ENCODE data around the gene ATP6AP2. TPM values are rescaled to one million over a fixed set of nuclear protein-coding genes. Genes with fewer than 3 reads are reported as not detected.

Gene ATP6AP2
- total RNA-seq, 1 experiment from 2014 or later = 67.5 TPM

DNA sequence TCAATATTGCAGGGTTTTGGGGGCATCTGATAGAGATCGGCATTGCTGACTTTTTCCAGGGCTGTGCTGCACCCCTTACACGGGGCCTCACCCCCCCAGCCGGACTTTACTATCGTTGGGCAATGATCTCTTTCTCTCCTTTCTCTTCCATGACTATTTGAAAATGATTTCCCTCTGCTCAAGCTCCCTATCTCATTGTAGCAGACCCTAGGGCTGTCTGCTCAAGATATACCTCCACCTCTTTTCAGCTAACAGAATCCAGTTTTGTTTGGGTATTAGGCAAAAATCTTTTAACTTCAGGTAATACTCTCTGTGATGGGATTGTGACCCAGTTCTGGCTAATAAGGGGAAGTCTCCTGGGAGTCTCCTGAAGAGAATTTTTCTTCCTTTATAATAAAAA lies 43.5 kb upstream of the ATP6AP2 start:
- H3K27me3 Mint-ChIP-seq (ENCODE audit: low read depth) = peaks cover 10% of the 10 kb centered on the region
- H3K27ac Mint-ChIP-seq = no peak overlapping the region

More for the DNA sequence above, 43.5 kb upstream of the ATP6AP2 start:
- Histone ChIP-seq H4K5ac (ENCODE audit: insufficient read length, low read depth, low read length) (no peak overlapping the region), H3K4me1 (ENCODE audit: insufficient read depth, low read length) (peaks cover 5% of the 10 kb centered on the region; the same call in 1 of the 2 replicates), H3K4me2 (ENCODE audit: insufficient read depth, insufficient read length, low read length) (no peak overlapping the region), H2BK20ac (ENCODE audit: low read depth, low read length, poor library complexity, severe bottlenecking) (no peak overlapping the region), H3K23me2 (ENCODE audit: insufficient read length, low read depth, low read length, poor library complexity, severe bottlenecking) (no peaks in the 10 kb centered on the region), H4K91ac (ENCODE audit: insufficient read length, low read depth, low read length) (no peak overlapping the region), H2AK5ac (ENCODE audit: insufficient read length, low read length) (no peak overlapping the region), H3K27ac (ENCODE audit: insufficient read length, low read depth, low read length) (no peak overlapping the region), H3T11ph (ENCODE audit: low read length) (no peak overlapping the region), H3K56ac (ENCODE audit: insufficient read length, low read depth, low read length) (no peak overlapping the region), H3K9me3 (ENCODE audit: control insufficient read depth, low read depth, low read length) (no peaks in the 10 kb centered on the region), H3K18ac (ENCODE audit: insufficient read length, low read depth, low read length) (no peak overlapping the region), H3K9ac (ENCODE audit: extremely low read depth, insufficient read length, low read length) (no peak overlapping the region), H3K23ac (ENCODE audit: insufficient read length, low read depth, low read length) (no peak overlapping the region), H3K4ac (ENCODE audit: low read depth, low read length) (no peak overlapping the region), H2BK15ac (ENCODE audit: low read depth, low read length) (no peak overlapping the region), H2BK5ac (ENCODE audit: insufficient read length, low read length) (no peak overlapping the region), H3K14ac (ENCODE audit: insufficient read depth, low read length) (no peak overlapping the region), H2BK12ac (ENCODE audit: insufficient read length, low read depth, low read length) (no peak overlapping the region), H2AFZ (ENCODE audit: low read length) (no peak overlapping the region), H4K8ac (replicated peaks; ENCODE audit: insufficient read length, low read depth, low read length) (no peak overlapping the region), H4K20me1 (ENCODE audit: control insufficient read depth, insufficient read depth, insufficient read length) (no peaks in the 10 kb centered on the region), H3K27me3 (ENCODE audit: insufficient read depth, low read length) (no peaks in the 10 kb centered on the region), H3K79me2 (ENCODE audit: insufficient read depth, low read length) (no peaks in the 10 kb centered on the region), H3K79me1 (ENCODE audit: insufficient read depth, low read depth, low read length, poor library complexity, severe bottlenecking) (no peaks in the 10 kb centered on the region), H2BK120ac (ENCODE audit: low read depth, low read length, poor library complexity, severe bottlenecking) (no peak overlapping the region)
- peaks cover 72 to 76% of the 10 kb centered on the region in 2 experiments for H3K9me3 Mint-ChIP-seq
- WGBS (ENCODE audit: extremely low coverage, insufficient read length, low lambda C conversion rate) = no CpG with 5 or more reads among the region's 4 CpGs
- no peak for DNase-seq
- TF ChIP-seq, protein P1, sequence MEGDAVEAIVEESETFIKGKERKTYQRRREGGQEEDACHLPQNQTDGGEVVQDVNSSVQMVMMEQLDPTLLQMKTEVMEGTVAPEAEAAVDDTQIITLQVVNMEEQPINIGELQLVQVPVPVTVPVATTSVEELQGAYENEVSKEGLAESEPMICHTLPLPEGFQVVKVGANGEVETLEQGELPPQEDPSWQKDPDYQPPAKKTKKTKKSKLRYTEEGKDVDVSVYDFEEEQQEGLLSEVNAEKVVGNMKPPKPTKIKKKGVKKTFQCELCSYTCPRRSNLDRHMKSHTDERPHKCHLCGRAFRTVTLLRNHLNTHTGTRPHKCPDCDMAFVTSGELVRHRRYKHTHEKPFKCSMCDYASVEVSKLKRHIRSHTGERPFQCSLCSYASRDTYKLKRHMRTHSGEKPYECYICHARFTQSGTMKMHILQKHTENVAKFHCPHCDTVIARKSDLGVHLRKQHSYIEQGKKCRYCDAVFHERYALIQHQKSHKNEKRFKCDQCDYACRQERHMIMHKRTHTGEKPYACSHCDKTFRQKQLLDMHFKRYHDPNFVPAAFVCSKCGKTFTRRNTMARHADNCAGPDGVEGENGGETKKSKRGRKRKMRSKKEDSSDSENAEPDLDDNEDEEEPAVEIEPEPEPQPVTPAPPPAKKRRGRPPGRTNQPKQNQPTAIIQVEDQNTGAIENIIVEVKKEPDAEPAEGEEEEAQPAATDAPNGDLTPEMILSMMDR (conservative IDR thresholded peaks at IDR 0.05) = no peak
- peaks cover 0 to 7% (median 4%) of the 10 kb centered on the region in 3 experiments; a peak in 4 of 7 replicates for H3K36me3 Mint-ChIP-seq (ENCODE audit: insufficient read depth in 1 of 3, low read depth in 3 of 3)
- peaks cover 10 to 17% of the 10 kb centered on the region in 2 experiments for H3K4me1 Mint-ChIP-seq
- H3K4me3 Mint-ChIP-seq = no peak overlapping the region
